ENCODE results near the gene CASP1.

GRCh38 chr11:105022527-105022926 lies 12.4 kb downstream of the CASP1 start:
- TF ChIP-seq CTCF (IDR thresholded peaks at IDR 0.05 in 4 of 5, conservative IDR thresholded peaks at IDR 0.05 in 1 of 5) (no peak), POLR2A (IDR thresholded peaks at IDR 0.05) (no peak)
